Spleen (tissue), 11 donors: ENCODE measurements around the gene RNF141. TPM values are rescaled to one million over a fixed set of nuclear protein-coding genes. Genes with fewer than 3 reads are reported as not detected.
A peak's percentile ranks its signal among the peaks of the same experiment; 100 is the strongest.

ENCODE experiments used
- DNase-seq: peaks from one replicate; pipeline ENCODE4 v3.0.0-alpha.2; 2020
- H3K27ac ChIP-seq, 8 donors: fragments of 200-600 bp; sonication (generic) in 7 of 8; 1 replicate in 4 of 8; 2 replicates in 4 of 8; pipeline versions ENCODE4 v1.5.0 to v1.8.0; 2016 to 2021; ENCODE audit warnings: inconsistent platforms in 4 of 8, mild to moderate bottlenecking in 4 of 8, moderate library complexity in 1 of 8
- H3K27me3 ChIP-seq, 7 donors: fragments of 200-600 bp; sonication (generic) in 6 of 7; replicated peaks in 1 of 7; 1 replicate in 4 of 7; 2 replicates in 3 of 7; pipeline versions ENCODE4 v1.5.0 to v1.8.0; 2016 to 2021; ENCODE audit warnings: inconsistent platforms in 3 of 7, mild to moderate bottlenecking in 1 of 7
- H3K36me3 ChIP-seq, 6 donors: fragments of 200-600 bp; sonication (generic) in 5 of 6; 1 replicate in 4 of 6; 2 replicates in 2 of 6; pipeline versions ENCODE4 v1.5.0 to v1.8.0; 2016 to 2021; ENCODE audit warnings: inconsistent platforms in 2 of 6
- H3K4me1 ChIP-seq, 6 donors: fragments of 200-600 bp; sonication (generic) in 5 of 6; 1 replicate in 3 of 6; 2 replicates in 3 of 6; pipeline versions ENCODE4 v1.5.0 to v1.8.0; 2016 to 2021; ENCODE audit warnings: inconsistent platforms in 3 of 6
- H3K4me3 ChIP-seq, 8 donors: fragments of 200-600 bp; sonication (generic) in 7 of 8; 1 replicate in 4 of 8; 2 replicates in 4 of 8; pipeline versions ENCODE4 v1.5.0 to v1.8.0; 2016 to 2021; ENCODE audit warnings: inconsistent platforms in 4 of 8, mild to moderate bottlenecking in 4 of 8, moderate library complexity in 2 of 8
- H3K9me3 ChIP-seq, 8 donors: fragments of 200-600 bp; sonication (generic) in 7 of 8; 1 replicate in 4 of 8; 2 replicates in 4 of 8; pipeline versions ENCODE4 v1.5.0 to v1.8.0; 2016 to 2021; ENCODE audit warnings: inconsistent platforms in 4 of 8
- CTCF ChIP-seq, 11 experiments: fragments of 200-600 bp in 7 of 11; fragments of 450-650 bp in 4 of 11; sonication (generic) in 4 of 11; IDR thresholded peaks in 8 of 11; conservative IDR thresholded peaks in 3 of 11; 1 replicate in 7 of 11; 2 replicates in 4 of 11; pipeline versions ENCODE4 v1.4.0 to v1.8.0; 2016 to 2021; ENCODE audit warnings: antibody characterized with exemption in 11 of 11, inconsistent platforms in 4 of 11, mild to moderate bottlenecking in 1 of 11
- POLR2A ChIP-seq, 3 donors: fragments of 450-650 bp; IDR thresholded peaks; one replicate each; pipeline ENCODE4 v1.5.1; 2017; ENCODE audit warnings: antibody characterized with exemption in 3 of 3, mild to moderate bottlenecking in 1 of 3
- POLR2AphosphoS5 ChIP-seq, 3 donors: sonication (generic); formaldehyde crosslinking; IDR thresholded peaks; one replicate each; pipeline ENCODE4 v1.5.1; 2017; ENCODE audit warnings: antibody characterized with exemption in 3 of 3
- WGBS, 5 donors: extraction: QIAGEN DNeasy Blood & Tissue Kit in 3 of 5; methylation state at CpG; one replicate each; pipeline versions ENCODE4 v1.1.5 to v1.1.7; 2013 to 2018; 5-methylcytosine and 5-hydroxymethylcytosine counted together
- intact Hi-C: fragments of 100-400 bp; cut with DNase I; formaldehyde crosslinking; loops from one replicate; pipeline ENCODE4 v1.15.0; 2023; ENCODE audit warnings: low total_unique reads
- polyA plus RNA-seq, 3 donors: library from polyadenylated mRNA; stranded (reverse); fragments of 200-250 nt; gene quantifications; one replicate each; pipeline ENCODE4 v1.2.1, GENCODE V29; 2013
- total RNA-seq, 7 donors: library from RNA; depleted of rRNA in 3 of 7; stranded (reverse); fragments of >200 nt in 3 of 7; fragmentation: NEBNext Ultra II Directional in 4 of 7; extraction: Animal tissue kit (Norgen Biotek cat#: 25700) in 4 of 7; gene quantifications; one replicate each; pipeline versions ENCODE4 v1.1.0 to v1.2.1, GENCODE V29; 2016 to 2021
- donor health status: healthy with polysubstance abuse.
- donor health status: DM: no; HTN: no; CAD: no; lungs with moderate emphysema.
- donor health status: DM: no; HTN: no; CAD: no.
- donor health status: Bipolar disorder and iron deficiency.
- donor health status: healthy.
- donor health status: DM: no; HTN: no; CAD: no.
- donor health status: DM: yes; HTN: yes; CAD: no.

Gene RNF141
- total and polyA plus RNA-seq, 10 donors: 13.3 to 86.2 (median 48.8) TPM

- H3K36me3 ChIP-seq: no peaks in the 10 kb centered on the region
- DNase-seq: peak; percentile 80
- no peak for TF ChIP-seq POLR2AphosphoS5 (IDR thresholded peaks at IDR 0.05)
- TF ChIP-seq CTCF (IDR thresholded peaks at IDR 0.05 in 8 of 11, conservative IDR thresholded peaks at IDR 0.05 in 3 of 11): no peak
- no peak for TF ChIP-seq POLR2A (IDR thresholded peaks at IDR 0.05)
- 95 to 98% (median 96%) methylated on average over 12 to 14 of the region's 14 CpGs for WGBS, 5 donors
- intact Hi-C loops: no loop called here
- H3K27me3 ChIP-seq: no peaks in the 10 kb centered on the region
- no peak overlapping the region for H3K4me3 ChIP-seq
- peak overlapping the region in 2 of 8 donors; percentile 19 to 74 for H3K27ac ChIP-seq
- peaks cover 0 to 13% (median 6%) of the 10 kb centered on the region in 8 donors for H3K9me3 ChIP-seq
- H3K4me1 ChIP-seq: peaks cover 10 to 45% (median 35%) of the 10 kb centered on the region in 6 donors
Measured at GRCh38 chr11:10543782-10544181, 2.8 kb upstream of the RNF141 start.

GRCh38 chr11:10542776-10543175 lies 1.8 kb upstream of the RNF141 start:
- TF ChIP-seq POLR2A (IDR thresholded peaks at IDR 0.05) (no peak), POLR2AphosphoS5 (IDR thresholded peaks at IDR 0.05) (no peak), CTCF (IDR thresholded peaks at IDR 0.05 in 8 of 11, conservative IDR thresholded peaks at IDR 0.05 in 3 of 11) (no peak)
- no peaks in the 10 kb centered on the region for H3K36me3 ChIP-seq
- H3K4me3 ChIP-seq: no peak overlapping the region
- 86 to 92% (median 91%) methylated on average over 3 of the region's 3 CpGs for WGBS, 5 donors
- no peak for DNase-seq
- intact Hi-C loops: no loop called here
- peaks cover 0 to 13% (median 6%) of the 10 kb centered on the region in 8 donors for H3K9me3 ChIP-seq
- no peaks in the 10 kb centered on the region for H3K27me3 ChIP-seq
- H3K27ac ChIP-seq: no peak overlapping the region
- H3K4me1 ChIP-seq: peaks cover 10 to 55% (median 40%) of the 10 kb centered on the region in 6 donors

- Histone ChIP-seq H3K27me3 (no peaks in the 10 kb centered on the region), H3K4me3 (peak overlapping the region in 7 of 8 donors; percentile 68 to 84 (median 77)), H3K36me3 (no peaks in the 10 kb centered on the region), H3K27ac (peak overlapping the region in 7 of 8 donors; percentile 91 to 95 (median 94)), H3K9me3 (peaks cover 0 to 13% (median 6%) of the 10 kb centered on the region in 8 donors), H3K4me1 (peaks cover 10 to 68% (median 44%) of the 10 kb centered on the region in 6 donors)
- intact Hi-C loops: no loop called here
- 65 to 69% (median 69%) methylated on average over 5 of the region's 5 CpGs for WGBS, 5 donors
- DNase-seq: no peak
- no peak for TF ChIP-seq POLR2AphosphoS5 (IDR thresholded peaks at IDR 0.05)
- TF ChIP-seq CTCF (IDR thresholded peaks at IDR 0.05 in 8 of 11, conservative IDR thresholded peaks at IDR 0.05 in 3 of 11): no peak
- TF ChIP-seq POLR2A (IDR thresholded peaks at IDR 0.05): no peak
Measured at GRCh38 chr11:10541561-10541930, 559 bp upstream of the RNF141 start.

GRCh38 chr11:10540546-10540914 lies 457 bp downstream of the RNF141 start:
- DNase-seq: no peak
- Histone ChIP-seq H3K4me3 (peak overlapping the region; percentile 68 to 84 (median 76)), H3K27ac (peak overlapping the region; percentile 76 to 95 (median 94)), H3K36me3 (no peaks in the 10 kb centered on the region), H3K27me3 (no peaks in the 10 kb centered on the region), H3K9me3 (peaks cover 0 to 13% (median 6%) of the 10 kb centered on the region in 8 donors), H3K4me1 (peaks cover 6 to 73% (median 53%) of the 10 kb centered on the region in 6 donors)
- intact Hi-C loops: no loop called here
- WGBS, 5 donors: 0 to 1% (median 1%) methylated on average over 23 to 25 of the region's 25 CpGs
- no peak for TF ChIP-seq CTCF (IDR thresholded peaks at IDR 0.05 in 8 of 11, conservative IDR thresholded peaks at IDR 0.05 in 3 of 11)
- TF ChIP-seq POLR2A (IDR thresholded peaks at IDR 0.05): no peak
- no peak for TF ChIP-seq POLR2AphosphoS5 (IDR thresholded peaks at IDR 0.05)
